Coronary artery (tissue), 2 donors: Measurements from ENCODE around the gene MMP7.

Experiments
- DNase-seq: peaks from one replicate; pipeline ENCODE4 v3.0.0-alpha.2; 2017; ENCODE audit warnings: low spot score
- H3K27ac ChIP-seq, 2 donors: fragments of 200-600 bp; sonication (generic); one replicate each; pipeline ENCODE4 v1.5.1; 2016 to 2019
- H3K4me3 ChIP-seq: fragments of 200-600 bp; sonication (generic); 2 replicates; pipeline ENCODE4 v1.5.1; 2016; ENCODE audit warnings: mild to moderate bottlenecking, moderate library complexity
- TF ChIP-seq, protein P1 (sequence below): fragments of 200-600 bp; sonication (generic); IDR thresholded peaks from one replicate; pipeline ENCODE4 v1.5.1; 2019; ENCODE audit warnings: antibody characterized with exemption

The MMP7 gene

DNA sequence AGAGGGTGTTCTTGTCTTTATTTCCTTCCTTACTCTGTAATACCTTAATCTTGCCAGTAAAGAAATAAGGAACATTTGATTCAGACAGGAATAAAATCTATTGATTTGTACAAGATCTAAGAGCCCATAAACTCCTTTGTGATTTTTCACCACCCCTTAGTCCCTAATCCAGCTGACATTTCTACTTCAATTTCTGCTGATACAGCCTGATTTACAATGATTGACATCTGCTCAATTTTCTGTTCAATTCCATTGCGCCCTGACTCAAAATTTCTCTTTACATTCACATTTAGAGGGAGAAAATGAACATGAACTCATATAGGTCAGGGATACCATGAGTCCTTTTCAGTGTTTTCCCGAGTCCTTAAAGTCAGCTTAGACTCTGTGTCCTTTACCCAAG lies 50.8 kb downstream of the MMP7 start:
- DNase-seq = no peak
- TF ChIP-seq, protein P1, sequence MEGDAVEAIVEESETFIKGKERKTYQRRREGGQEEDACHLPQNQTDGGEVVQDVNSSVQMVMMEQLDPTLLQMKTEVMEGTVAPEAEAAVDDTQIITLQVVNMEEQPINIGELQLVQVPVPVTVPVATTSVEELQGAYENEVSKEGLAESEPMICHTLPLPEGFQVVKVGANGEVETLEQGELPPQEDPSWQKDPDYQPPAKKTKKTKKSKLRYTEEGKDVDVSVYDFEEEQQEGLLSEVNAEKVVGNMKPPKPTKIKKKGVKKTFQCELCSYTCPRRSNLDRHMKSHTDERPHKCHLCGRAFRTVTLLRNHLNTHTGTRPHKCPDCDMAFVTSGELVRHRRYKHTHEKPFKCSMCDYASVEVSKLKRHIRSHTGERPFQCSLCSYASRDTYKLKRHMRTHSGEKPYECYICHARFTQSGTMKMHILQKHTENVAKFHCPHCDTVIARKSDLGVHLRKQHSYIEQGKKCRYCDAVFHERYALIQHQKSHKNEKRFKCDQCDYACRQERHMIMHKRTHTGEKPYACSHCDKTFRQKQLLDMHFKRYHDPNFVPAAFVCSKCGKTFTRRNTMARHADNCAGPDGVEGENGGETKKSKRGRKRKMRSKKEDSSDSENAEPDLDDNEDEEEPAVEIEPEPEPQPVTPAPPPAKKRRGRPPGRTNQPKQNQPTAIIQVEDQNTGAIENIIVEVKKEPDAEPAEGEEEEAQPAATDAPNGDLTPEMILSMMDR = no peak
- Histone ChIP-seq H3K4me3 (no peak overlapping the region), H3K27ac (no peak overlapping the region)

DNA sequence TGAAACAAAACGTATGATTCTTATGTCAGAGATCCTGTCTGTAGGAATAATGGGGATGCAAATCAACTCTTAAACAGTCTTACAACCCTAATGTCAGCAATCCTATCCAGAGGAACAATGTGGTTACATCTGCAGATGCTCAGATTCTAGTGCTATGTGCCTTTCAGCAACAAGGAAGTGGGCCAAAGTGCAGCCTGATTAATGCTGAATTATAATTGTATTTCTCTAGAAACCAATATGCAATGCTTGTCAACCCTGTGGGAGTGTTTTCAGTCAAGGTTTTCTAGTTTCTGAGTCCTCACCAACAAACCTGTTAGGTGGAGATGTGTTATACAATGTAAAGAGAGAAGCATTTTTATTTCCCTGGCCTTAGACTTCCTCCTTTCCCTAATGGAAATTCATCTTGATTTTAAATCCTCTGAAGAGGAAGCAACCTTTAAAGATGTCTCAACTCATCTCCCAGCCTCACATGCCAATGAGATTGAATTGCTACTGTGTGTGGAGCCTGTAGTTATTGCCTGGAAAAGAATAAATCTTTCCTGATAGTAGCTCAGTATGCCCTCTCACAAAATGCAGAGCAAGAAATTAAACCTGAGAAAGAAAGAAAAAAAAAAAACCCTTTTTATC lies 51.8 kb downstream of the MMP7 start:
- DNase-seq = no peak
- no peak overlapping the region for H3K4me3 ChIP-seq
- no peak overlapping the region for H3K27ac ChIP-seq
- TF ChIP-seq, protein P1 = no peak

- no peak for DNase-seq
- Histone ChIP-seq H3K4me3 (no peak overlapping the region), H3K27ac (no peak overlapping the region)
- TF ChIP-seq, protein P1 = no peak
These were observed 53.7 kb downstream of the MMP7 start for GRCh38 chr11:102476812-102477211.

DNA sequence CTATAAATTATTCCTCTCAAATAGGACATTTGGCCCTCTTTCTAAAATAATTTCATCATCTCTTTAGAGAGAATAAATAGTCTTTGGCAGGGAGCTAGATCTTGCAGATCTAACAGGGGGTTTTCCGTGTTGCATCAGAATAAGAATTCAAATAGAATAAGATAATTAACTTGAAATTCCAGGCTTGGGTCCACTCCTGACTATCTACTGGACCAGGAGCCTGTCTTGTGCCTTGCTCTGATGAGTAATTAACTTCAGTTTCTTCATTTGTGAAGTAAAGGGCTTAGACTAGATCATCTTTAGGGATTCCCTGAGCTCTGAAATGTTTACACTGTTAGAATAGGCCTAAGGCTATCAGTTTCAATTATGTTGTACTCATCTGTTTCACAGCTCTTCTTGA lies 54.5 kb downstream of the MMP7 start:
- H3K27ac ChIP-seq = no peak overlapping the region
- TF ChIP-seq, protein P1 = no peak
- H3K4me3 ChIP-seq = no peak overlapping the region
- DNase-seq = no peak

GRCh38 chr11:102473543-102473942 lies 57.0 kb downstream of the MMP7 start:
- H3K27ac ChIP-seq = no peak overlapping the region
- no peak overlapping the region for H3K4me3 ChIP-seq
- TF ChIP-seq, protein P1 = no peak
- no peak for DNase-seq

DNA sequence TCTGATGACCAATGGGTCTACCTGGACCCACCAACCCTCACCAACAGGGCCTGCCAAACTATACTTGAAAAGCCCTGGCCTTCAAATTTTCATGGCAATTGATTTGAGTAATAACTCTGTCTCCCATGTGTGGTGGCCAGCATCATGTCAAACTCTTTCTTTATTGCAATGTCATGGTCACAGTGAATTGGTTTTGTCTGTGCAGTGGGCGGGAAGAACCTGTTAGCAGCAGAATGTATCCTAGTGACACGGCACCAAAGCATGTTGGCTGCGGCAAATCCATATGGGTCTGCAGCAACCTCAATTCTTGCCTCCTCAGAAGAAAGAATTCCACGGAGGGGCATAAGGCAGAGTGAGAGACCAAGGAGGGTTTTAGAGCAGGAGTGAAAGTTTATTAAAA lies 58.4 kb downstream of the MMP7 start:
- H3K4me3 ChIP-seq = no peak overlapping the region
- TF ChIP-seq, protein P1 = no peak
- DNase-seq = no peak
- no peak overlapping the region for H3K27ac ChIP-seq

DNA sequence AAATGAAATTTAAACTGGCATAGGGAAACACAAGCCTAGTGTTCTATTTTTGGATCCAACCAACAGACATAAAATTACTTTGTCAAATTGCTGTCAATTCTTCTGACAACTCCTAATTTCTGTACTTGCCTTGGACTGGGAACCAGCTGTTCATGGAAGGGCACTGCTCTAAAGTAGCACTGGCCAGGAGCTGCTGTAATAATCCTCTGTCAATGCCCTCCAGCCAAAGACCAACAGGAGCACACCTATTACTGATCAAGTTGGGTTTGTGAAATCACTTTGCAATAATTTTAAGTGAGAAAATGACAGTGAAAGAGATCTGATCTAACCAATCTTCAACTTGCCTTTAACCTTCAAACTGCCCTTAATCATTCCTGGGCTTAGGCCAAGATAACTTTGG lies 59.1 kb downstream of the MMP7 start:
- H3K4me3 ChIP-seq = no peak overlapping the region
- no peak overlapping the region for H3K27ac ChIP-seq
- no peak for DNase-seq
- TF ChIP-seq, protein P1 = no peak
